HPDE6-E6E7 (cell line): ENCODE results near the gene SLC35B3.
"Not testable (repeated sequence)": the region's sequence is repeated elsewhere in the genome, so short reads cannot be mapped to it uniquely, and the experiment has no call there.

Experiments used
- DNase-seq: peaks from one replicate; pipeline ENCODE4 v3.0.0; 2011; ENCODE audit warnings: missing footprints; ENCODE audit errors: extremely low spot score

Gene SLC35B3

GRCh38 chr6:8415280-8415679 is 20.1 kb downstream of the SLC35B3 start:
- DNase-seq: no peak

- no peak for DNase-seq
Observed at GRCh38 chr6:8414844-8415243, 20.5 kb downstream of the SLC35B3 start.

GRCh38 chr6:8405946-8406345 is 29.4 kb downstream of the SLC35B3 start:
- DNase-seq: not testable (repeated sequence)

GRCh38 chr6:8402546-8402945 is 32.8 kb downstream of the SLC35B3 start:
- DNase-seq: no peak

DNA sequence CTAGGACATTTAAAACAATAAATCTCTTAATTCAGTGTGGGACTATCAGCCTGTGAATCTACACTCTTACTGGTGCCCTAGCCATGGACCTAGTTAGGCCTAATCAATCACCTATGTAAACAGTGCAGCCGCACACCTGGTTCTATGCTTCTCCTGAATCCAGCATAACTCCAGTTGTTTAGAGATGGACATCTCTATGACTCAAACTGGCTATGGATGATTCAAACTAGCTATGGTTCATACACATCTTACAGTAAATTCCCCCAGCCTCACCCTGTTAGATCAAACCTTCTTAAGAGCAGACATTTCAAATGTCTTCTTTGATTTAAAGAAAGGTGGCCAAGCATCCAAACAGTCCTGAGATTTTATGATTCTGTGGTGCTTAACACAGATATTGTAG is 34.7 kb downstream of the SLC35B3 start:
- DNase-seq: no peak

- no peak for DNase-seq
Observed at GRCh38 chr6:8392569-8392968, 42.8 kb downstream of the SLC35B3 start.

- DNase-seq: no peak
Observed at GRCh38 chr6:8391934-8392333, 43.4 kb downstream of the SLC35B3 start.

- DNase-seq: no peak
Observed at GRCh38 chr6:8389036-8389818, 46.1 kb downstream of the SLC35B3 start.

- no peak for DNase-seq
Observed at GRCh38 chr6:8387942-8388437, 47.4 kb downstream of the SLC35B3 start.

DNA sequence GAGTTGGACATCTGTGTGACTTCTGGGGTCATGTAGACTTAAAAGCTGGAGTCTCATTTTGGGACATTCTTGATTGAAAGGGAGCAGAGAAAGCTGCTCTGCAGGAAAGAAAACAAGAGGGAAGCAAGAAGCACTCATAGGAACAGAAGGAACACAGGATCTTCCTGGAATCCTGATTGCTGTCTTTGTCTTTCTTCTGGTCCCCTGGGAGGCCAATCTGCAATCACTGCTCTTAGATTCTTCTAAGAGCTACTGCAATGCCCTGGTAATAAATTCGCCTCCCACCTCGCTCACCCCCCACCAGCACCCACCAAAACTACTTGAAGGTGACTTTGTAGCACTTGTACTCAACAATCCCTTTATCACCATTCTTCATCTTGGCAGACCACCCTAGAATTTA is 51.8 kb downstream of the SLC35B3 start:
- no peak for DNase-seq

- peak; percentile 13 for DNase-seq
Observed at GRCh38 chr6:8382434-8382833, 52.9 kb downstream of the SLC35B3 start.

GRCh38 chr6:8375916-8376315 is 59.4 kb downstream of the SLC35B3 start:
- DNase-seq: no peak
